OCI-LY7 (cell line): Measurements from ENCODE around the gene THRB.

Experiments used
- CTCF ChIP-seq: fragments of 200-600 bp; sonication (generic); conservative IDR thresholded peaks from 2 replicates; pipeline ENCODE4 v1.5.1; 2014; ENCODE audit warnings: mild to moderate bottlenecking, antibody characterized with exemption, low read length, moderate library complexity, mixed read lengths
- EZH2phosphoT487 ChIP-seq: fragments of 200-600 bp; sonication (generic); IDR thresholded peaks from 2 replicates; pipeline ENCODE4 v1.6.1; 2018; ENCODE audit warnings: low read depth, borderline replicate concordance, mild to moderate bottlenecking, mixed run types, antibody characterized with exemption, low read length, moderate library complexity, mixed read lengths

- no peak for TF ChIP-seq CTCF
- no peak for TF ChIP-seq EZH2phosphoT487
These were observed 11.3 kb upstream of the THRB start for GRCh38 chr3:24505691-24506550.
